ENCODE measurements around the gene CRYZL1.

DNA sequence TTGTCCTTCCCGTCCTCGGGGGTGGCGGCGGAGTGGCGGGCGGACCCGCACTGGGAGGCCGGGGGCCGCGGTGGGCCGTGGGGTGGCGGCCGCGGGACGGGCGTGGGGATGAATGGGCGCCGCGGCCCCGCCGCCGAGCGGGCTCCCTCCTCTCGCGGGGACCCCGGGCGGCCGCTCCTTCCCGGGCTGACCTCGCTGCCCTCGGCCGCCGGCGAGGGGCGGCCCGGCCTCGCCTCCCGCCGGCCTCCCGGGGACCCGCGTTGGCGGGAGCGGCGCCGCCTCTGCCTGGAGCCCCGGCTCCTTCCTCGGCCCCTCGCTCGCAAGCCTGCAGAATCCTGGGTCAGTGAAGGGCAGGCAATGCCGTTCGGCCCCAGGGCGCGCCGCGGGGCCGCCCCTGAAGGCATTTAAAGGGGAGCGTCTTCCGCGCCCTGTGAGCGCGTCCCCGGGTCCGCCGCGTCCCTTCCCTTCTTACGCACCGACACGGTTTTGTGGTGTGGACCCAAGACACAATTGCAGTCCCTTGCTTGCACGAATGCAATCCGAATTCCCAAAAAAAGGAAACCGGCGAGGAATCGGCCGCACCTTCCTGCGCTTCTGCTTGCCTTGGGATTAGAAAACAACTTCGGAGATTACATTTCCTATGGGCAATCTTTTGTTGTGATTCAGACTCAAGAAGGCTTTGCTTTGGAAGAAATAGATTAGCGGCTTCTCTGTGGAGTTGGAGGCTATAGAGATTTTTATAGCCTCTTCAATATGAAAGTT is 1.5 kb upstream of the CRYZL1 start:
- TF ChIP-seq EZH2 (IDR thresholded peaks at IDR 0.05) (no peak), POLR2AphosphoS5 (IDR thresholded peaks at IDR 0.05; ENCODE audit: borderline replicate concordance, low read depth, low read length) (no peak)
